Mucosa of rectum (tissue), 2 donors: ENCODE results near the gene CABP2.
"Not testable (repeated sequence)": the region's sequence is repeated elsewhere in the genome, so short reads cannot be mapped to it uniquely, and the experiment has no call there.

Source experiments
- H3K27ac ChIP-seq, 2 donors: one replicate each; pipeline ENCODE4 v1.7.0; 2013; ENCODE audit warnings: inconsistent platforms in 2 of 2, low read depth in 2 of 2, low read length in 2 of 2
- H3K27me3 ChIP-seq, 2 donors: one replicate each; pipeline ENCODE4 v1.7.0; 2013; ENCODE audit warnings: low read length in 2 of 2; ENCODE audit not compliant: control insufficient read depth in 2 of 2, insufficient read depth in 2 of 2
- H3K36me3 ChIP-seq, 2 donors: one replicate each; pipeline ENCODE4 v1.7.0; 2013; ENCODE audit warnings: low read length in 2 of 2; ENCODE audit not compliant: control insufficient read depth in 2 of 2, insufficient read depth in 2 of 2
- H3K4me1 ChIP-seq, 2 donors: one replicate each; pipeline ENCODE4 v1.7.0; 2013; ENCODE audit warnings: low read length in 2 of 2, mild to moderate bottlenecking in 1 of 2; ENCODE audit not compliant: control insufficient read depth in 2 of 2, insufficient read depth in 2 of 2
- H3K4me3 ChIP-seq, 2 donors: one replicate each; pipeline ENCODE4 v1.7.0; 2013; ENCODE audit warnings: low read length in 2 of 2
- H3K9ac ChIP-seq, 2 donors: one replicate each; pipeline ENCODE4 v1.7.0; 2013; ENCODE audit warnings: low read length in 2 of 2, low read depth in 1 of 2, mild to moderate bottlenecking in 1 of 2
- H3K9me3 ChIP-seq, 2 donors: one replicate each; pipeline ENCODE4 v1.7.0; 2013; ENCODE audit warnings: low read length in 2 of 2; ENCODE audit not compliant: control insufficient read depth in 2 of 2
- donor health status: healthy.
- donor health status: Normal muscosa, but diverticular disease.

CABP2 gene

DNA sequence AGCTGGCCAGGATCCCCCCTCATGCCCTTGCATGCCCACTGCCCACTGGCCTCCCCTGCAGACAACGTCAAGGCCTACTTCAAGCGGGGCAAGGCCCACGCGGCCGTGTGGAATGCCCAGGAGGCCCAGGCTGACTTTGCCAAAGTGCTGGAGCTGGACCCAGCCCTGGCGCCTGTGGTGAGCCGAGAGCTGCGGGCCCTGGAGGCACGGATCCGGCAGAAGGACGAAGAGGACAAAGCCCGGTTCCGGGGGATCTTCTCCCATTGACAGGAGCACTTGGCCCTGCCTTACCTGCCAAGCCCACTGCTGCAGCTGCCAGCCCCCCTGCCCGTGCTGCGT lies 32.5 kb downstream of the CABP2 start:
- Histone ChIP-seq H3K9me3 (no peaks in the 10 kb centered on the region), H3K36me3 (peaks cover 34 to 56% of the 10 kb centered on the region in 2 donors), H3K4me1 (peaks cover 10 to 14% of the 10 kb centered on the region in 2 donors), H3K27me3 (no peaks in the 10 kb centered on the region), H3K27ac (no peak overlapping the region), H3K4me3 (no peak overlapping the region), H3K9ac (no peak overlapping the region)

DNA sequence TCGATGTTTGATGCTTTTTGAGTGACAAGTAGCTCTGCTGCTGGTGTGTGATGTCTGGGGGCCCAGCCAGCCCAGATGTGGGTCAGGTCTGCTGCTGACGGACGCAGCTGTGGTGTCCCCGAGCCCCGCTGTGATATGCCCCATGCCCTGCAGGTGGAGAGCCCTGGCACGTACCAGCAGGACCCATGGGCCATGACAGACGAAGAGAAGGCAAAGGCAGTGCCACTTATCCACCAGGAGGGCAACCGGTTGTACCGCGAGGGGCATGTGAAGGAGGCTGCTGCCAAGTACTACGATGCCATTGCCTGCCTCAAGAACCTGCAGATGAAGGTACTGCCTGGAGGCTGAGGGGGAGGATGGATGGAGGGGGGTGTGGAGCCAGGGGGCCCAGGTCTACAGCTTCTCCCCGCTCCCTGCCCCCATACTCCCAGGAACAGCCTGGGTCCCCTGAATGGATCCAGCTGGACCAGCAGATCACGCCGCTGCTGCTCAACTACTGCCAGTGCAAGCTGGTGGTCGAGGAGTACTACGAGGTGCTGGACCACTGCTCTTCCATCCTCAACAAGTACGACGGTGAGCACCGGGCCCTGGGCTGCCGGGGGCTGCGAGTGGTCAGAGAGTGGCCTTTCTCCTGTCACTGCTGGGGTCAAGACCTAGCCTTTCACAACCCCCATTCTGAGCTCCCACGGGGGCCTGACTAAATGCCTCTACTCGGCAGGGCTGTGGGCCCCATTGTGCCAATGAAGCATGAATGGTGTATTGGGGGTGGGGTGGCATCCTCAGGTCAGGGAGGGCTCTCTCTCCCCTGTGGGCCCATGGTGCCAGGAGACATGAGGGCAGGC lies 33.1 kb downstream of the CABP2 start:
- Histone ChIP-seq H3K9ac (no peak overlapping the region), H3K36me3 (peaks cover 28 to 51% of the 10 kb centered on the region in 2 donors)

DNA sequence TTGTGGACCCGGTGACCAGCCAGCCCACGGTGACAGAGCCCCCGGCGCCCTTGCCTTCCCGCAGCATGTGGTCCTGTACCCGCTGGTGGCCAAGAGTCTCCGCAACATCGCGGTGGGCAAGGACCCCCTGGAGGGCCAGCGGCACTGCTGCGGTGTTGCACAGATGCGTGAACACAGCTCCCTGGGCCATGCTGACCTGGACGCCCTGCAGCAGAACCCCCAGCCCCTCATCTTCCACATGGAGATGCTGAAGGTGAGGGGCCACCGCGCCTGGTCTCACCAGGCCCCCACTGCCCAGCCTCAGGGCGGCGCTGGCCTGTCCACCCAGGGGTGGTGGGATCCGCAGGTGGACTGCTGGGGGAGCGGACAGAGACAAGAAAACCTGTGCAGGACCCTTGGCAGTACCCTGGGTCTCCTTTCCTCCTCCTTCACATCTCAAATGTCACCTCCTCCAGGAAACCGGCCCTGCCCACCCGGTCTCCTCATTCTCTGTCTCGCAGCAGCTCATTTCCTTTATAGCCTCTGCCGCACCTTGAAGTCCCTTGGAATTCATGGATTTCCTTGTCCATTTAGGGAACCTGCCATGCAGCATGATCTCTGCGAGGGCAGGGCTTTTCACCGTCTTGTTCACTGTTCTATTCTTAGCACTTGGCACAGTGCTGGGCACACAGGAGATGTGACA lies 33.9 kb downstream of the CABP2 start:
- Histone ChIP-seq H3K27me3 (no peaks in the 10 kb centered on the region), H3K27ac (peak overlapping the region; percentile 55 to 68), H3K9ac (no peak overlapping the region), H3K4me1 (peaks cover 17 to 20% of the 10 kb centered on the region in 2 donors), H3K36me3 (peaks cover 24 to 51% of the 10 kb centered on the region in 2 donors), H3K9me3 (no peaks in the 10 kb centered on the region), H3K4me3 (no peak overlapping the region)

More for the DNA sequence above, 33.1 kb downstream of the CABP2 start:
- H3K27me3 ChIP-seq, result no peaks in the 10 kb centered on the region
- peaks cover 10 to 14% of the 10 kb centered on the region in 2 donors for H3K4me1 ChIP-seq
- no peak overlapping the region for H3K4me3 ChIP-seq
- H3K9me3 ChIP-seq, result no peaks in the 10 kb centered on the region
- H3K27ac ChIP-seq, result peak overlapping the region; percentile 55 to 68

DNA sequence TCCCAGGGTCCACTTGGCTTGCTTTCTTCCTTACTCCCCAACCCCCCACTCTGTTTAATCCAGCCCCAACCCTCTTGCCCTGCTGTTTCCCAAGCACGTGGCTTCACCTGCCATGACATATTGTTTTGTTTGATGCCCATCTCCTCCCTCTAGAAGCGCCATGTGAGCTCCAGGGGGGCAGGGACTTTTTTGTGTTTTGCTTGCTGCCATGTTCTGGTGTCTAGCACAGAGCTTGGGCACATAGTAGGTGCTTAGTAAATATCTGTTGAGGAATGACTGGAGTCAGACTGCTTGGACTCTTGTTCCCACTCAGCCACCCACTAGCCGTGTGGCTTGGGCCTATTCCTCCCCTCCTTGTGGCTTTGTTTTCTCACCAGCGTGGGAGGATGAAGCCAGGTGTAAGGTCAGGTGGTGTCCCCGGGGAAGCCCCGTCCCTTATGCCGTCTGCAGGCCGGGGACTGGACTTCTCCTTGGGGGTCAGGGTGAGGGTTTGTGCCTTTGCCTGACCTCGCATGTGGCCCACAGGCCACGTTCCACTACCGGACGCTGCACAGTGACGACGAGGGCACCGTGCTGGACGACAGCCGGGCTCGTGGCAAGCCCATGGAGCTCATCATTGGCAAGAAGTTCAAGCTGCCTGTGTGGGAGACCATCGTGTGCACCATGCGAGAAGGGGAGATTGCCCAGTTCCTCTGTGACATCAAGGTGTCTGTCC lies 36.6 kb downstream of the CABP2 start:
- Histone ChIP-seq H3K4me1 (peaks cover 27 to 34% of the 10 kb centered on the region in 2 donors), H3K9ac (no peak overlapping the region), H3K27me3 (no peaks in the 10 kb centered on the region), H3K9me3 (no peaks in the 10 kb centered on the region), H3K36me3 (peaks cover 9 to 37% of the 10 kb centered on the region in 2 donors), H3K4me3 (no peak overlapping the region), H3K27ac (peak overlapping the region in 1 of 2 donors; percentile 48)

DNA sequence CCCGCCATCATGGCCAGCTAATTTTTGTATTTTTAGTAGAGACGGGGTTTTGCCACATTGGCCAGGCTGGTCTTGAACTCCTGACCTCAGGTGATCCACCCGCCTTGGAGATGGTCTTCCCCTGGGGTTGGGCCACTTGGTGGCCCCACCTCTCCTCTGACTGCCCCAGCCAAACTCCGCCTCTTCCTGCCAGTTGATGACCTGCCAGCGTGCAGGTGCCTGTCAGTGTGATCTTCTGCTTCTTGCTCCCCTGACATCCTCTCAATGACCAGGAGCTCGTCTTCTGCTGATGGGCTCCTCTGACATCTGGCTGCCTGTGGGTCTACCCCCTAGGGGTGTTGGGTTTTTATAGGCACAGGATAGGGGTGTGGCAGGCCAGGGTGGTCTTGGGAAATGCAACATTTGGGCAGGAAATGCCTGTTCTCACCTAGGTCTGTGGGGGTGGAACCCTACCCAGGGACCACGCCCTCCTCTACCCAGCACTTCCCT lies 37.3 kb downstream of the CABP2 start:
- H3K27ac ChIP-seq, result peak overlapping the region in 1 of 2 donors; percentile 48
- not testable (repeated sequence) for H3K9ac ChIP-seq, H3K9me3 ChIP-seq, H3K27me3 ChIP-seq, H3K4me3 ChIP-seq
- H3K4me1 ChIP-seq, result peaks cover 27 to 34% of the 10 kb centered on the region in 2 donors
- H3K36me3 ChIP-seq, result peaks cover 2 to 31% of the 10 kb centered on the region in 2 donors

DNA sequence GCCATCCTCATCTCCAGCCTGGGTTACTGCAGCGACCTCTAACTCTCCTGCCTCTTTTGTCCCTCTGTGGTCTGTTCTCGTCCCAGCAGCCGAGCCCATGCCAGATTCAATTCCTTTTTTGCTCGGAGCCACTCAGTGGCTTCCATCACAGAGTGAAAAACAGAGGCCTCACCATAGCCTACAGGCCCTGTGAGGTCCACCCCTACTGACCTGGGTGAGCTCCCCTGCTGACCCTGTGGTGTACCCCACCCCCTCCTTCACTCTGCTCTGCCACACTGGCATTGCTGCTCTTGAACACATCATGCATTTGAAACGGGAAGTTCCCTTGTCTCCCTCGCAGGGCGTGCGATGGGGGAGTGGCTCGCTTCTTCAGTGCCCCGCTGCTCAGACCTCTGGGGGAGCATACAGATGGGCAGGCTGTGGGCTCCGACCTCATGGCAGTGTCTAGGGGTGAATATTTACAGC lies 38.4 kb downstream of the CABP2 start:
- Histone ChIP-seq H3K9me3 (no peaks in the 10 kb centered on the region), H3K9ac (peak overlapping the region; percentile 16 to 20), H3K4me1 (peaks cover 26 to 32% of the 10 kb centered on the region in 2 donors), H3K36me3 (peaks cover 2 to 20% of the 10 kb centered on the region in 2 donors), H3K27me3 (no peaks in the 10 kb centered on the region), H3K27ac (peak overlapping the region; percentile 18 to 86), H3K4me3 (peak overlapping the region; percentile 6 to 59)

DNA sequence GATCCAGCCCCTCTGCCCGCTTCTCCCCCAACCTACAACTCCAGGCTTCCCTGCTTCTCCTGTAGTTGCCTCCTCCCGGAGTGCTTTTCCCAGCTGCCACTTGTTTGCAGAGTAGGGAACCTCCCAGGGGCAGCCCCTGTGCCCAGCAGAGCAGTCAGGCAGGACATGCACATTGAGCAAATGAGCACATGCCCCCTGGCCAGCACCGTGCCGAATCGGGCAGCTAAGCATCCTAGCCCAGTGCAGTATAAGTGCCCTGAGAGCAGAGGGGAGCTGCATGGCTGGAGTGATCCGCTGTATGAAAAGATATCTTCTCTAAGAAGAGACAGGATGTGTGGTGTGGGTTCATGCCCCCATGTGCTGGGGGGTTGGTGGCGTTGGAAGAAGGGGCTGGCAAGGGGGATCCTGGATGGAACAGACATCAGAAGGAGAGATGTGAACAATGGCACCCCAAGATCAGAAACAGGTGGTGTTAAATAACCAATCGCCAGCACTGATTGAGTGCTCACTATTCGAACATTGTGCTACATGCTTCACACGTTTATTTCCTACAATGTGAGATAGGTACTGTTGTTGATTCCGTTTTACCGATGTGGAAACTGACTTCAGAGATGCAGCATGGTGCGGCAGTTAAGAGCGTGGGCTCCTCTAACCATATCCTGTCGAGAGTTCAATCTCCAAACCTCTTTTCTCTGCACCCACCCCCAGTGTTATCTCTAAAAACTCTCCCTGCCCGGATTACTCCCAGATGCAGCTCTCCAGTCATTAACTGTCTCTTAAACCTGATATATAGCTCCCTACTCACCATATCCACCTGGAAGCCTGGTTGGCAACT lies 39.2 kb downstream of the CABP2 start:
- Histone ChIP-seq H3K27me3 (no peaks in the 10 kb centered on the region), H3K36me3 (peaks cover 2 to 19% of the 10 kb centered on the region in 2 donors), H3K4me1 (peaks cover 23 to 25% of the 10 kb centered on the region in 2 donors), H3K4me3 (peak overlapping the region; percentile 13 to 91), H3K27ac (peak overlapping the region; percentile 26 to 86), H3K9me3 (no peaks in the 10 kb centered on the region), H3K9ac (peak overlapping the region; percentile 16 to 80)

DNA sequence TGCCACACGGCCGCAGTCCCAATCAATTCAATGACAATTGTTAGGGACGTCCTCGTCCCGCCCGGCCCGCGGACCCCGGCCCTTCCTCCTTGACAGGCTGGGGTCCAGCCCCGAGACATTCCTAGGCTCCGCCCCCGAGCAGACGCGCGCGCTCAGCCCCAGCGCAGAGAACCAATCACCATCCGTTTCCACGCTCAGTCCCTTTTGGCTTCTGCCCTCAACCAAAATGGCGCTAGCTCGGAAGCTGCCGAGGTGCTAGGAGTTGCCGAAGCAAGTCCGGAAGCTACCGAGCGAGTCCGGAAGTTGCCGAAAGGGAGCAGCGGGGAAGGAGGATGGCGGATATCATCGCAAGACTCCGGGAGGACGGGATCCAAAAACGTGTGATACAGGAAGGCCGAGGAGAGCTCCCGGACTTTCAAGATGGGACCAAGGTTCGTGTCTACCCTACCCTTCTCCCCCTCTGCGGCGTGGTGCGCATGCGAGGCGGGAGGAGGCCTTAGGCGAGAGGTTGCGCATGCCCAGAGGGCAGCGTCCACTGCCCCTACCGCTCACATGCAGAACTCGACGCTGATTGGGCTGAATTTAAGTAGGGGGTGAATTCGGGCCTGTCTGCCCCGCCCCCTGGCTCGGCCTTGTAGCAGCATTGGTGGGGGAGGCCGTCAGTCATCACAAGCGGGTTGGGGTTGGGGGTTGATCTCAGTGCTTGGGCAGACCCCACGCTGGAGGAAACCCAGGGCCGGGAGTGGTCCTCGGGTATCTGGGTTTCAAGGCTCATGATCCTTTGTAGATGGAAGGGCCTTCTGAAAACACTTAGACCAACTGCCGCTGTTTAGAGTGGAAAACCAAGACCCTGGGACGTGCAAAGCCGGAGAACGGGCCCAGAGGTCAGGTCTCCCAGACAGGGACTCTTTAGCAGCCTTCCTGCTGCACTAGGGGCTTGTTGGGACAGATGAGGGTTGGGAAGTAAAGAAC lies 40.1 kb downstream of the CABP2 start, which contains the start of gene AIP:
TSS of gene AIP (plus strand) at position 200 of the 972 bp plus-strand sequence. CDS start at position 333, 133 bp downstream.
- Histone ChIP-seq H3K4me3 (peak within 1 kb of the TSS; percentile 91 to 96), H3K9me3 (no peaks in the 10 kb centered on the region), H3K36me3 (peaks cover 2 to 16% of the 10 kb centered on the region in 2 donors), H3K27ac (peak within 1 kb of the TSS; percentile 86 to 90), H3K9ac (peak within 1 kb of the TSS; percentile 81 to 85), H3K27me3 (no peaks in the 10 kb centered on the region), H3K4me1 (peaks cover 23 to 25% of the 10 kb centered on the region in 2 donors)
